Measurements from ENCODE around the gene TTC39B.
A peak's percentile ranks its signal among the peaks of the same experiment; 100 is the strongest.

TTC39B gene

DNA sequence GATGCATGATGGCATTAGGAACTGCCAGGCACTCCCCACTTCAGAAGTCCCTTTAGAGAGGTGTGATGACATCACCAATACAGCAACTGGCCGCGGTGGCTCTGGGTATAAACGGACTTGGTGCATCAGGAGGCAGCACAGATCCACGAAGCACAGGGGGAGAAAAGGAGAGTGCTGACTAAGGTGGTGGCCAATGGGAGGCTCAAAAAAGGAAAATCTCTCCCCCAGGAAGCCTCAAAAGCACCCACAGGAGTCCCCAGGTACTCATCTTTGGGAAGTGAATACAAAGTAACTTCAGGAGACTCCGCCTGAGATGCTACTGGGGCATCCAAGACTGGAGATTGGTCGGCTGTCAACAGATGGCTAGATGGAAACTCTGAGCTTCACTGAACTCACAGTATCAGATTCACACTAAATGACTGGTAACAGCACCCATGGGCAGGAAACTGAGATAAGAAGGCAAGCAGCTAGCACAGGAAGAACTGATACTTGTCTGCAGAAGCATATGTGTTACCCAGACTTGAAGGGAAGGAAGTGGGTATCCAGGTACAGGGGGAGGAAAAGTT, 7.6 kb downstream of the TTC39B start:
- no peaks in the 10 kb centered on the region for H3K9me3 ChIP-seq (replicated peaks; ENCODE audit: low read length)
- H3K4me2 ChIP-seq (ENCODE audit: low read length): no peak overlapping the region
- no peaks in the 10 kb centered on the region for H3K27me3 ChIP-seq (ENCODE audit: control insufficient read depth, insufficient read depth, low read length)
- H3K36me3 ChIP-seq (ENCODE audit: insufficient read depth, low read length): no peaks in the 10 kb centered on the region
- no peak overlapping the region for H3K4me3 ChIP-seq (ENCODE audit: low read length)
- no peak overlapping the region for H3K9ac ChIP-seq (ENCODE audit: low read depth, low read length)
- peaks cover 28% of the 10 kb centered on the region for H3K4me1 ChIP-seq (ENCODE audit: control insufficient read depth, insufficient read depth, low read length)

GRCh38 chr9:15298362-15298761, 8.7 kb downstream of the TTC39B start:
- no peak overlapping the region for H3K4me3 ChIP-seq (ENCODE audit: low read length)
- H3K36me3 ChIP-seq (ENCODE audit: insufficient read depth, low read length): no peaks in the 10 kb centered on the region
- H3K4me1 ChIP-seq (ENCODE audit: control insufficient read depth, insufficient read depth, low read length): peaks cover 39% of the 10 kb centered on the region
- H3K27me3 ChIP-seq (ENCODE audit: control insufficient read depth, insufficient read depth, low read length): no peaks in the 10 kb centered on the region
- no peaks in the 10 kb centered on the region for H3K9me3 ChIP-seq (replicated peaks; ENCODE audit: low read length)
- H3K9ac ChIP-seq (ENCODE audit: low read depth, low read length): no peak overlapping the region
- H3K4me2 ChIP-seq (ENCODE audit: low read length): no peak overlapping the region

GRCh38 chr9:15295761-15296405, 11.1 kb downstream of the TTC39B start:
- Histone ChIP-seq H3K4me3 (ENCODE audit: low read length) (peak overlapping the region; percentile 74), H3K9ac (ENCODE audit: low read depth, low read length) (peak overlapping the region; percentile 85), H3K27me3 (ENCODE audit: control insufficient read depth, insufficient read depth, low read length) (no peaks in the 10 kb centered on the region), H3K4me1 (ENCODE audit: control insufficient read depth, insufficient read depth, low read length) (peaks cover 43% of the 10 kb centered on the region), H3K9me3 (replicated peaks; ENCODE audit: low read length) (no peaks in the 10 kb centered on the region), H3K36me3 (ENCODE audit: insufficient read depth, low read length) (no peaks in the 10 kb centered on the region), H3K4me2 (ENCODE audit: low read length) (peak overlapping the region; percentile 86)

DNA sequence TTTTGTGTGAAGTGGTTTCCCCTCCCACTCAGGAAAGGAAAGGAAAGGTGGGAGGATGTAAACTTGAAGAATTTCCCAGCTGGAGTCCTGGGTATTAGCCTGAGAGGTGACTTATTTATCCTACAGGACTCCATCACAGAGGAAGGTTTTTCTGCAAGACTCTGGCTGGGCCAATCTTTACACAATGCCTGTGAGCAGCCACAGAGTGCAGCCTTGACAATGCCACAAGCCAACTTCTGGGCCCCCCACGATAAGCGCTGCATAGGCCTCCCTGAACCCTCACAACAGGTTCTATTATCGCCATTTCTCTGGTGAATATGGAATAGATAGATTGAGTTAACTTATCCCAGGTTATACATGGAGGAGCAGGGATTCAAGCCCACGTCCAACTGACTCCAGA, 12.4 kb downstream of the TTC39B start:
- no peak overlapping the region for H3K4me3 ChIP-seq (ENCODE audit: low read length)
- peaks cover 37% of the 10 kb centered on the region for H3K4me1 ChIP-seq (ENCODE audit: control insufficient read depth, insufficient read depth, low read length)
- H3K9ac ChIP-seq (ENCODE audit: low read depth, low read length): no peak overlapping the region
- no peaks in the 10 kb centered on the region for H3K9me3 ChIP-seq (replicated peaks; ENCODE audit: low read length)
- H3K4me2 ChIP-seq (ENCODE audit: low read length): no peak overlapping the region
- no peaks in the 10 kb centered on the region for H3K27me3 ChIP-seq (ENCODE audit: control insufficient read depth, insufficient read depth, low read length)
- H3K36me3 ChIP-seq (ENCODE audit: insufficient read depth, low read length): no peaks in the 10 kb centered on the region

DNA sequence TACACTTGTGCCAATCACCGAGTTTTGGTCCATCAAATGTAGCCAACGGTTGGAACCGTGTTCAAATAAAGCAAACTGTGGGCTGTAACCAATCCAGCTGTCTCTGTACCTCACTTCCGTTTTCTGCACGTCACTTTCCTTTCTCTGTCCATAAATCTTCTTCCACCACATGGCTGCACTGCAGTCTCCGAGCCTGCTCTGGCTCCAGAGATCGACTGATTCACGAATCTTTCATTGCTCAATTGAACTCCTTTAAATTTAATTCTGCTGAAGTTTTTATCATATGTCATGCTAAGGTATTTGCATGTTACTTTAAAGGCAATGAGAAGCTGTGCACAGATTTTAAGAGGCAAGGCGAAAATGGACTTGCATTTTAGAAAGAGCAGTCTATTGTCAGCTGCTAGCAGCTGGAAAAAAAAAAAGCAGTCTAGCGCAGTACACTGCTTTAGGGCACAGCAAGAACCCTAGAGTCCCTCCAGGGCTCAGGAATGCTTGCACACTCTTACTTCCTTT, 13.2 kb downstream of the TTC39B start:
- Histone ChIP-seq H3K9ac (ENCODE audit: low read depth, low read length) (peak overlapping the region; percentile 9), H3K4me1 (ENCODE audit: control insufficient read depth, insufficient read depth, low read length) (peaks cover 37% of the 10 kb centered on the region), H3K9me3 (replicated peaks; ENCODE audit: low read length) (no peaks in the 10 kb centered on the region), H3K4me3 (ENCODE audit: low read length) (peak overlapping the region; percentile 16), H3K4me2 (ENCODE audit: low read length) (peak overlapping the region; percentile 51), H3K27me3 (ENCODE audit: control insufficient read depth, insufficient read depth, low read length) (no peaks in the 10 kb centered on the region), H3K36me3 (ENCODE audit: insufficient read depth, low read length) (no peaks in the 10 kb centered on the region)

- no peaks in the 10 kb centered on the region for H3K36me3 ChIP-seq (ENCODE audit: insufficient read depth, low read length)
- peaks cover 37% of the 10 kb centered on the region for H3K4me1 ChIP-seq (ENCODE audit: control insufficient read depth, insufficient read depth, low read length)
- H3K27me3 ChIP-seq (ENCODE audit: control insufficient read depth, insufficient read depth, low read length): no peaks in the 10 kb centered on the region
- H3K4me2 ChIP-seq (ENCODE audit: low read length): peak overlapping the region; percentile 51
- H3K9me3 ChIP-seq (replicated peaks; ENCODE audit: low read length): no peaks in the 10 kb centered on the region
- no peak overlapping the region for H3K9ac ChIP-seq (ENCODE audit: low read depth, low read length)
- no peak overlapping the region for H3K4me3 ChIP-seq (ENCODE audit: low read length)
Observed at GRCh38 chr9:15293084-15293483, 13.9 kb downstream of the TTC39B start.

- H3K4me3 ChIP-seq (ENCODE audit: low read length): no peak overlapping the region
- H3K9ac ChIP-seq (ENCODE audit: low read depth, low read length): no peak overlapping the region
- no peaks in the 10 kb centered on the region for H3K27me3 ChIP-seq (ENCODE audit: control insufficient read depth, insufficient read depth, low read length)
- H3K4me1 ChIP-seq (ENCODE audit: control insufficient read depth, insufficient read depth, low read length): peaks cover 17% of the 10 kb centered on the region
- no peaks in the 10 kb centered on the region for H3K36me3 ChIP-seq (ENCODE audit: insufficient read depth, low read length)
- no peaks in the 10 kb centered on the region for H3K9me3 ChIP-seq (replicated peaks; ENCODE audit: low read length)
- H3K4me2 ChIP-seq (ENCODE audit: low read length): no peak overlapping the region
Observed at GRCh38 chr9:15289603-15290002, 17.4 kb downstream of the TTC39B start.

DNA sequence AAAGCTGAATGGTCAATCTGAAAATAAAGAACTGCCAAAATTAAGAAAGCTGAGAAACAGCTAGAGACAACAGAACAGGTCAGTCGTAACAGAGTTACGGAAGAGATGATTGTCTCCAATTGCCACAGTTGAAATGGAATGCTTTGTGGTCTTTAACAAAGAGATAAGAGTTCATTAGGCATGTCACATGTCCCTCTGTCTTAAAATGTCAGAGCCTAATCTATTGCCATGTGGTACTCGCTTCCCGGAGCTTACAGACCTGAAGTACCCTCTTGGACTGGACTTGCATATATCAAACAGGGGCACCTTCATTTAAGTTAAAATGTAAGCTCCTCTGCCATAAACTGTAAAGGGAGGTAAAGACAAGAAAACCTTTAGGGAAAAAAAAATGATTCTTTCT, 19.7 kb downstream of the TTC39B start:
- Histone ChIP-seq H3K4me2 (ENCODE audit: low read length) (no peak overlapping the region), H3K4me3 (ENCODE audit: low read length) (no peak overlapping the region), H3K27me3 (ENCODE audit: control insufficient read depth, insufficient read depth, low read length) (no peaks in the 10 kb centered on the region), H3K9me3 (replicated peaks; ENCODE audit: low read length) (no peaks in the 10 kb centered on the region), H3K9ac (ENCODE audit: low read depth, low read length) (no peak overlapping the region), H3K4me1 (ENCODE audit: control insufficient read depth, insufficient read depth, low read length) (no peaks in the 10 kb centered on the region), H3K36me3 (ENCODE audit: insufficient read depth, low read length) (no peaks in the 10 kb centered on the region)

DNA sequence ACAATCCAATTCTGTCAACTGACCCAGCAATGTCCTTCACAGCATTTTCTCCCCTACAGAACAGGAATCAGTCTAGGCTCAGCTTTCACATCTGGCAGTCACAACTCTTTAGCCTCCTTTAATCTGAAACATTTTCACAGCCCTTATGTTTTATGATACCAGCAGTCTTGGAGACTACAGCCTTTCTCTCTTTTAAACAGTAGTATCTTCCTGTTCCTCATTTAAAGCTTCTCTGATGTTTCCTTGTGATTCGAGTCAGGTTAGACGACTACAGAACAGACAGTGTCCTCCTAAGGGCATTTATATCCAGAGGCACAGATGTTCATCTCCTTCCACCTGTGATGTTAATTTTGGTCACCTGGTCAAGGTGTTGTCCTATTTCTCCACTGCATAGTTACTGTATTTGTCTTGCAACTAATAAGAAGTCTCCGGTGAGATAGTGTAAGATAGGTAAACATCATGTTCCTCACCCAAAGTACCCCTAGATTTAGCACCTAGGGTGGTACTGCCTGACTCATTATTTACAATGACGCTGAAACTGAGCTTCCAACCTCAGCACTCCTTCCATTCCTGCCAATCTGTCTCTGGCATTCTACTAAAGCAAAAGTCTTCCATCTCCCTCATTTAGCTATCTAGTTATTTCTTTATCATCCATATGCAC, 20.7 kb downstream of the TTC39B start:
- Histone ChIP-seq H3K36me3 (ENCODE audit: insufficient read depth, low read length) (no peaks in the 10 kb centered on the region), H3K27me3 (ENCODE audit: control insufficient read depth, insufficient read depth, low read length) (no peaks in the 10 kb centered on the region), H3K4me2 (ENCODE audit: low read length) (no peak overlapping the region), H3K4me1 (ENCODE audit: control insufficient read depth, insufficient read depth, low read length) (no peaks in the 10 kb centered on the region), H3K9me3 (replicated peaks; ENCODE audit: low read length) (no peaks in the 10 kb centered on the region), H3K4me3 (ENCODE audit: low read length) (no peak overlapping the region), H3K9ac (ENCODE audit: low read depth, low read length) (no peak overlapping the region)

DNA sequence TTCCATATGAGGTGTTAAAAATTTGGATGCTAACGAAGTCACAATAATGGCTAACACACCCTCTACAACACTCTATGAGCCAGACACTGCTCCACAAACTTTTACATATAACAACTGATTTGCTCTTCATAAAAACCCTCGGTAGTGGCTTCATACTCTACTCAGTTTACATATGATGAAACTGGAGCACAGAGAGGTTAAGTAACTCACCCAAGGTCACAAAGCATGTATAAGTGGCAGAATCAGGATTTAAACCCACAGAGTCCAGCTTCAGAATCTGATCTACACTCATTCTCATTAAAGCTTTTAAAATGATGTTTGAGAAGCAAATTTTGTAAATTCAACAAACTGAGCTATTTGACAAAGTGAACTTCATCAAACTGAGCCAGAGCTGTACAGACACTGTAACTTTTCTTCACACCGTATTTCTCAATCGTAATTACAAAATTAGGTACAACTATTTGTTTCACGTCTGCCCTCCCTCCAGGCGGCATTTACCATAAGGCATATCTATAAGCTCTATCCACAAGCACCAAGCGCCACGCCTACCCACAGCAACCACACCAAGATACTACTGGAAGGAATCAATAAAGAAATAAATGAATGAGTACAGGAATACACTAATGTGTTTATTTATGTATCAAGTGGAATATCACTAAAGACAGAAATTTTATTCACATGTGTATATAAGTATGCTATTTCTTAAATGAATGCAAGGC, 24.3 kb downstream of the TTC39B start:
- no peaks in the 10 kb centered on the region for H3K4me1 ChIP-seq (ENCODE audit: control insufficient read depth, insufficient read depth, low read length)
- no peaks in the 10 kb centered on the region for H3K36me3 ChIP-seq (ENCODE audit: insufficient read depth, low read length)
- H3K9ac ChIP-seq (ENCODE audit: low read depth, low read length): no peak overlapping the region
- H3K4me3 ChIP-seq (ENCODE audit: low read length): no peak overlapping the region
- H3K4me2 ChIP-seq (ENCODE audit: low read length): no peak overlapping the region
- no peaks in the 10 kb centered on the region for H3K9me3 ChIP-seq (replicated peaks; ENCODE audit: low read length)
- no peaks in the 10 kb centered on the region for H3K27me3 ChIP-seq (ENCODE audit: control insufficient read depth, insufficient read depth, low read length)

GRCh38 chr9:15280647-15281046, 26.4 kb downstream of the TTC39B start:
- no peak overlapping the region for H3K4me3 ChIP-seq (ENCODE audit: low read length)
- H3K9ac ChIP-seq (ENCODE audit: low read depth, low read length): no peak overlapping the region
- no peak overlapping the region for H3K4me2 ChIP-seq (ENCODE audit: low read length)
- no peaks in the 10 kb centered on the region for H3K4me1 ChIP-seq (ENCODE audit: control insufficient read depth, insufficient read depth, low read length)
- no peaks in the 10 kb centered on the region for H3K9me3 ChIP-seq (replicated peaks; ENCODE audit: low read length)
- H3K27me3 ChIP-seq (ENCODE audit: control insufficient read depth, insufficient read depth, low read length): no peaks in the 10 kb centered on the region
- H3K36me3 ChIP-seq (ENCODE audit: insufficient read depth, low read length): no peaks in the 10 kb centered on the region
